ENCODE data around the gene NDFIP1.
"Not testable (repeated sequence)": the region's sequence is repeated elsewhere in the genome, so short reads cannot be mapped to it uniquely, and the experiment has no call there.

The NDFIP1 gene

GRCh38 chr5:142087920-142088679 lies 20.5 kb upstream of the NDFIP1 start:
- no peak overlapping the region for H3K9ac ChIP-seq
- H3K4me2 ChIP-seq (ENCODE audit: low read length): no peak overlapping the region
- peak overlapping the region; percentile 67 for H2AFZ ChIP-seq
- no peaks in the 10 kb centered on the region for H3K36me3 ChIP-seq (ENCODE audit: control insufficient read depth, insufficient read depth, low read length)
- H3K79me2 ChIP-seq: no peaks in the 10 kb centered on the region
- H3K9me3 ChIP-seq (ENCODE audit: control insufficient read depth, low read length): no peaks in the 10 kb centered on the region
- no peak overlapping the region for H3K27ac ChIP-seq
- no peak for TF ChIP-seq CTCF (IDR thresholded peaks at IDR 0.05)
- peaks cover 12% of the 10 kb centered on the region for H3K4me1 ChIP-seq
- H3K27me3 ChIP-seq (ENCODE audit: control insufficient read depth, insufficient read depth, low read length): no peaks in the 10 kb centered on the region
- H3K4me3 ChIP-seq (ENCODE audit: low read depth, low read length): no peak overlapping the region

- H3K27me3 ChIP-seq (ENCODE audit: control insufficient read depth, insufficient read depth, low read length); H3K9ac ChIP-seq; H3K4me2 ChIP-seq (ENCODE audit: low read length); H3K79me2 ChIP-seq; H3K9me3 ChIP-seq (ENCODE audit: control insufficient read depth, low read length); H3K36me3 ChIP-seq (ENCODE audit: control insufficient read depth, insufficient read depth, low read length); H3K4me3 ChIP-seq (ENCODE audit: low read depth, low read length): not testable (repeated sequence)
- peak overlapping the region; percentile 64 for H3K27ac ChIP-seq
- H3K4me1 ChIP-seq: peaks cover 12% of the 10 kb centered on the region
- H2AFZ ChIP-seq: peak overlapping the region; percentile 67
Observed at GRCh38 chr5:142088855-142089479, 19.6 kb upstream of the NDFIP1 start.

- H2AFZ ChIP-seq: no peak overlapping the region
Observed at GRCh38 chr5:142091012-142091411, 17.6 kb upstream of the NDFIP1 start.

GRCh38 chr5:142091922-142092321 lies 16.7 kb upstream of the NDFIP1 start:
- Histone ChIP-seq H3K27me3 (ENCODE audit: control insufficient read depth, insufficient read depth, low read length) (no peaks in the 10 kb centered on the region), H3K36me3 (ENCODE audit: control insufficient read depth, insufficient read depth, low read length) (no peaks in the 10 kb centered on the region), H3K4me1 (peaks cover 22% of the 10 kb centered on the region), H3K9me3 (ENCODE audit: control insufficient read depth, low read length) (no peaks in the 10 kb centered on the region), H3K79me2 (no peaks in the 10 kb centered on the region), H2AFZ (no peak overlapping the region), H3K9ac (no peak overlapping the region), H3K27ac (no peak overlapping the region), H3K4me3 (ENCODE audit: low read depth, low read length) (no peak overlapping the region), H3K4me2 (ENCODE audit: low read length) (no peak overlapping the region)
- no peak for TF ChIP-seq CTCF (IDR thresholded peaks at IDR 0.05)

More at GRCh38 chr5:142091012-142091411, 17.6 kb upstream of the NDFIP1 start:
- H3K9me3 ChIP-seq (ENCODE audit: control insufficient read depth, low read length): no peaks in the 10 kb centered on the region
- H3K27ac ChIP-seq: no peak overlapping the region
- no peak overlapping the region for H3K9ac ChIP-seq
- H3K36me3 ChIP-seq (ENCODE audit: control insufficient read depth, insufficient read depth, low read length): no peaks in the 10 kb centered on the region
- H3K27me3 ChIP-seq (ENCODE audit: control insufficient read depth, insufficient read depth, low read length): no peaks in the 10 kb centered on the region
- no peaks in the 10 kb centered on the region for H3K79me2 ChIP-seq
- H3K4me2 ChIP-seq (ENCODE audit: low read length): no peak overlapping the region
- peaks cover 23% of the 10 kb centered on the region for H3K4me1 ChIP-seq
- TF ChIP-seq CTCF (IDR thresholded peaks at IDR 0.05): no peak
- H3K4me3 ChIP-seq (ENCODE audit: low read depth, low read length): no peak overlapping the region

GRCh38 chr5:142095035-142095434 lies 13.5 kb upstream of the NDFIP1 start:
- Histone ChIP-seq H3K27ac (peak overlapping the region; percentile 78), H2AFZ (peak overlapping the region; percentile 65), H3K79me2 (no peaks in the 10 kb centered on the region), H3K36me3 (ENCODE audit: control insufficient read depth, insufficient read depth, low read length) (no peaks in the 10 kb centered on the region), H3K9me3 (ENCODE audit: control insufficient read depth, low read length) (no peaks in the 10 kb centered on the region), H3K9ac (no peak overlapping the region), H3K4me2 (ENCODE audit: low read length) (peak overlapping the region; percentile 34), H3K4me1 (peaks cover 18% of the 10 kb centered on the region), H3K27me3 (ENCODE audit: control insufficient read depth, insufficient read depth, low read length) (no peaks in the 10 kb centered on the region), H3K4me3 (ENCODE audit: low read depth, low read length) (no peak overlapping the region)
- no peak for TF ChIP-seq CTCF (IDR thresholded peaks at IDR 0.05)
